Upper lobe of left lung (tissue), 4 donors: Measurements from ENCODE around the gene AFF1.

Experiments used
- EP300 ChIP-seq, 4 donors: sonication (generic); formaldehyde crosslinking; IDR thresholded peaks; one replicate each; pipeline ENCODE4 v1.5.1; 2017; ENCODE audit warnings: antibody characterized with exemption in 4 of 4, control low read depth in 2 of 4
- POLR2A ChIP-seq, 4 donors: fragments of 450-650 bp; IDR thresholded peaks; one replicate each; pipeline ENCODE4 v1.5.1; 2016 to 2017; ENCODE audit warnings: antibody characterized with exemption in 4 of 4, mild to moderate bottlenecking in 2 of 4
- POLR2AphosphoS5 ChIP-seq, 2 donors: sonication (generic); formaldehyde crosslinking; IDR thresholded peaks; one replicate each; pipeline ENCODE4 v1.5.1; 2017; ENCODE audit warnings: antibody characterized with exemption in 2 of 2
- TF ChIP-seq, protein P1 (sequence below), 6 experiments: fragments of 450-650 bp in 4 of 6; fragments of 200-600 bp in 2 of 6; sonication (generic) in 2 of 6; IDR thresholded peaks; one replicate each; pipeline ENCODE4 v1.5.1; 2016 to 2019; ENCODE audit warnings: antibody characterized with exemption in 6 of 6

DNA sequence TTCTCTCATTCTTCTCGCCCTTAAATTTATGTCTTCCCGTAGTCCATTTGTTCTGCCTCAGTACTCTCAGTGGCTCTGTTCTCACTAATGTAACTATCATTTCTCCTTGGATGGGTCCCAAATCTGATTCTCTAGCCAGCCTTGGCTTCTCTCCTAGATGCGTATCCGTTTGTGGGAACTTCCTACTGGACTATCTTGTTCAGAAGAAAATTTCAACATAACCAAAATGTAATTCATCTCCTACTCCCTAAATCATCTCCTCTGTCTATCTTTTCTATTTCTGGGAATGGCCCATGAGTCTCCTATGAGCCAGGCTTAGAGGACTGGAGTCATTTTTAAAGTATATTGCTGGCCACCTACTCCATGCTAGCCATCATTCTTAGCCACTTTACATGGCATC is 38.2 kb upstream of the AFF1 start:
- TF ChIP-seq, protein P1, sequence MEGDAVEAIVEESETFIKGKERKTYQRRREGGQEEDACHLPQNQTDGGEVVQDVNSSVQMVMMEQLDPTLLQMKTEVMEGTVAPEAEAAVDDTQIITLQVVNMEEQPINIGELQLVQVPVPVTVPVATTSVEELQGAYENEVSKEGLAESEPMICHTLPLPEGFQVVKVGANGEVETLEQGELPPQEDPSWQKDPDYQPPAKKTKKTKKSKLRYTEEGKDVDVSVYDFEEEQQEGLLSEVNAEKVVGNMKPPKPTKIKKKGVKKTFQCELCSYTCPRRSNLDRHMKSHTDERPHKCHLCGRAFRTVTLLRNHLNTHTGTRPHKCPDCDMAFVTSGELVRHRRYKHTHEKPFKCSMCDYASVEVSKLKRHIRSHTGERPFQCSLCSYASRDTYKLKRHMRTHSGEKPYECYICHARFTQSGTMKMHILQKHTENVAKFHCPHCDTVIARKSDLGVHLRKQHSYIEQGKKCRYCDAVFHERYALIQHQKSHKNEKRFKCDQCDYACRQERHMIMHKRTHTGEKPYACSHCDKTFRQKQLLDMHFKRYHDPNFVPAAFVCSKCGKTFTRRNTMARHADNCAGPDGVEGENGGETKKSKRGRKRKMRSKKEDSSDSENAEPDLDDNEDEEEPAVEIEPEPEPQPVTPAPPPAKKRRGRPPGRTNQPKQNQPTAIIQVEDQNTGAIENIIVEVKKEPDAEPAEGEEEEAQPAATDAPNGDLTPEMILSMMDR (IDR thresholded peaks at IDR 0.05), result no peak
- TF ChIP-seq EP300 (IDR thresholded peaks at IDR 0.05) (no peak), POLR2A (IDR thresholded peaks at IDR 0.05) (no peak), POLR2AphosphoS5 (IDR thresholded peaks at IDR 0.05) (no peak)
